NK-92 treated with Interleukin-12 subunit alpha and Interleukin-12 subunit beta, amount 100 ng/mL, for 24 hours (cell line): ENCODE data around the gene XYLT1.
A peak's percentile ranks its signal among the peaks of the same experiment; 100 is the strongest.

Source experiments
- DNase-seq: peaks from one replicate; lab custom pipeline; 2025; lab: John Stamatoyannopoulos, UW

The XYLT1 gene

DNA sequence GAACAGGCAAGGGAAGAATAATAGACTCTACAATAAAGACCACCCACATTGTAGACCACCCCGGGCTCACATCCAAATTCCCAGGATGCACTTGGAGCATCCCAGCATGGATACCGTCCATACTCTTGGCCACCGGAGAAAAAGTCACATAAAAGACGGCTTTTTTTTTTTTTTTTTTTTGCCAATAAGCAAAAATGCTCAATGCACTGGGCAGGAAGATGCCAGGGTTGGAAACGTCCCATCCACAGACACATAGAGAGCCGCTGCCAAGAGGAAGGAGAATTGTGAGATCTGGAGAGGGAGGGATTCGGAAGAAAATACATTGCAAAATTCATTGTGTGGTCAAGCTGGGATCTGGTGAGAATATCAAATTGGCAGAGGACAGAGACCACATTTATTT lies 286.7 kb downstream of the XYLT1 start:
- DNase-seq = no peak

DNA sequence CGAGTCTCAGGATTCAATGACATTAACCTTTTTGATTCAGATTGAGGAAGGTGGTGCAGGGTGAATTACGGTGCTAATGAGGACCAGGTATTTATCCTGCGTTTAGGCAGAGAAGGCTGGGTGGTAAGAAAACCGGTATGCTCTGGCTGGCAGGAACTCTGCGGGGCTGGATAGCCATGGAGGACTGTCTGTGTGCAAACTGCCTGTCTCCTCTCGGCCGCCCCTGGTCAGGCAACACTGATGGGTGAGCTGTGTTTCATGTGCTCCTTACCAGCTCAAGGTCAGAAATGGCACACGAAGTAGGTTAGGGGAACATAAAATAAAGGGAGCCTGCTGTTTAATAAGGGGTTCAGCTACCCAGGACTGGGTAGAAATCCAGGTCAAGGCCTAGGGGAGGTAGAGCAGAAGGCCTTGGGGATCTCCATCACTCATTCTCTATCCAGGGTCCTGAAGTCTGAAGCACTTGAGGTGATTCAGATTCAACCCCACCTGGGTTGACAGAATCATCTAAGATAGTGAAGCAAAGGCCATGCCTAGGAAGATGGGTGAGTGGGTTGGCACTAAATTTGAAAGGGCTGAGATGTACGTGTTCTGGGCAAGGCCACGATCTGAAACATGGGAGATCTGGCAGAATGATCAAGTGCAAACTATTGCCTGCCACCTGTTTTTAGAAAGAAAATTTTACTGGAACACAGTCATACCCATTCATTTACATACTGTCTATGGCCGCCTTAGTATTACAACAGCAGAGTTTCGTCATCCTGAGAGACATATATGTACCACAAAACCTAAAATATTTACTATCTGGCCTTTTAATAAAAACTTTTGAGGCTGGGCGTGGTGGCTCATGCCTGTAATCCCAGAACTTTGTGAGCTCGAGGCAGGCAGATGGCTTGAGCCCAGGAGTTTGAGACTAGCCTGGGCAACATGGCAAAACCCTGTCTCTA lies 292.5 kb downstream of the XYLT1 start:
- no peak for DNase-seq

DNA sequence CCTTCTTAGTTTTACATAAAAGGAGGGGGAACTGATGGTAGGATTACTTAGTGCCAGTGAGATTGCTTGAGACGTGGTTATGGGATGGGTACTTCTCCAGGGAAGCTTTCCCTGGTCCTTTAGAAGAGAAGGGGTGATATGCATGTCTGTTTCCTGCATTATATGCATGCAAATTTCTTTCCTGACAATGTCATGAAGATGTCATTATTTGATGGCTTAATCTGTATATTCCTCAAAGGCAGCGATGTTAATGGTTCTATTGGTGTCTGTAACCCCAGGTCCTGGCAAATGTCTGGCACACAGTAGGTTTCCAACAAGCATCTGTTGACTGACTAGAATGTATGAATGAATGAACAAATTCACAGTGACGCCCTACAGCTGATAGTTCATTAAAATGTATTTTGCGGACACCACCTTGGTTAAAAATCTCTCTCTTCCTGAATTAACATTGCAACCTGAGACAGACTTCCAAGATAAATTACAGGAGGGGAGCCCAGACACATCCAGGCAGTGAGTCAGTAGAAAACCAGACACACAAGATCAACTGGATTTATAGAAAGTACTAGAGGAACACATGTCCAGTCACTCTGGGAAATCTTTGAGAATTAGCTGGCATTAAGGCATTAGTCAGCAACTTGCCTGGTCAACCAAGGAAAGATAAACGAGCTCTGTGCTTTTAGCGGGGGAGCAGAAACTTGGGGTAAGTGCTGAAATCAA lies 293.4 kb downstream of the XYLT1 start:
- no peak for DNase-seq

DNA sequence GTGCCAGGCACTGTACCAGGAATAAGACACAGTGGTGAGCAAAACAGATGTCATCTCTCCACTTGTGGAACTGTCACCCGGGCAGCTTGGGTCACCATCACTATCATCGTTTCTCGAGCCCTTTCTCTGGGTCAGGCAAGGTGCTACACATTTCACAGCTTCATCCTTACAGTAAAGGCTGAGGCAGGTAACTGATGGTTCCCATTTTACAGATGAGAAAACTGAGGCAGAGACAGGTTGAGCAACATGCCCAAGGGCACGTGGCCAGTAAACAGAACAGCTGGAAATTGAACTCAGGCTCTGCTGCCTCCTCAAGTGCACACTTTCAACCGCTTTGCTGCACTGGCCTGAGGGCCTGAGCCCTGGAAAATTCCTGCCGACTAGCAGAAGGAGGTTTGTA lies 294.6 kb downstream of the XYLT1 start:
- no peak for DNase-seq

DNA sequence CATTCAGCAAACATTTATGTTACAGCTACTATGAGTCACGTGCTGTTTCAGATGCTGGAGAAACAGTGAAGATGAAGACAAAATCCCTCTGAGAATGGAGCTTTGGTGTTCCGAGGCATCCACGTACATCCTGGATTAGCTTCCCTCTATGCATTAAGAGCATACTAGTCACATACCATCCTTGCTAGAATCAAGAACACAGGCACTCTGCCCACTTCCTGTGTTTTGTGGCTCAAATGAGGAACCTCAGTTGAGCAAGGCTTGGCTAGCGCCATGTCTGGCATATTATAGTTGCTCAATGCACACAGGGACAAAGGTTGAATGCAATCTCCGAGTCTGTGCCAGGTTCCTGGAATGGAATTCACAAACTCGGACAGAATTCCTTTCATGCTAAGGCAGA lies 297.5 kb downstream of the XYLT1 start:
- DNase-seq = peak; percentile 5

DNA sequence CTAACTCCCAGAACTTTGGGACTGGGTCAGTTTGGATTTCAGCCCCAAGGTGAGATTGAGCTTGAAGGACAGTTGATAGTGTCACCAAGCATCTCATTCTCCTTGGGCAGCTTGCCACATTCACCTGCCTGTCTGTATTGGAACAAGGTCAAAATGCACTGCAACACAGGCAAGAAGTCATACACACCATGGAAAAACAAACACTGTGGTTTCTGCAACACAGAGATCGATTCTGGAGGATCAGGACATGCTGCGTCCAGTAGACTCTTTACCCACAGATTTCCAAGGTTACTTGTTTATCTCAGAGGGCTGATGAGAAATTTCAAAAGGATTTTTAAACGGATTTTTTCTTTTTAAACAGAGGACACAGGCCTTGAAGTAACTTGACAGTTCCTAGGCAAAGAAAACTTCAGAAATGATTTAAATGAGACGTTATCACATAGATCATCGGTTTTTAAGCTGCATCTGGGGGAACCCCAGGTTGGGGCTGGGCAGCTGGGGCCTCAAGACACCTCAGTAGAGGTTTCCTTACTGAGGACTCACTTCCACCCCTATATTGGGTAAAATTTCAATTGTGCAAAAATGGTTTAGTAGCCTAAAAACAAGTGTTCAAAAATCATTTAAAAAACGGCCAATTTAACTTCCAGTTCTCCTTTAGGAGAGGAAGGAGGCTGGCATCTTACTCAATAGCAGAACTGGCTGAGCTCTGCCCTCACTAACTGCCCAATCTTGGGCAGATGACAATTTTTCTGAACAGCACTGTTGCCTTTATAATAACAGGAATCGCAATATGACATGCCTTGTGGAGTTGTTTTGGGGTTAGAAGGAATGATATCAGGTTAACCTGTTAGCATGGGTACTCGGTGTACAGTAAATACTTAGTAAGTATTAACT lies 299.3 kb downstream of the XYLT1 start:
- DNase-seq = no peak

DNA sequence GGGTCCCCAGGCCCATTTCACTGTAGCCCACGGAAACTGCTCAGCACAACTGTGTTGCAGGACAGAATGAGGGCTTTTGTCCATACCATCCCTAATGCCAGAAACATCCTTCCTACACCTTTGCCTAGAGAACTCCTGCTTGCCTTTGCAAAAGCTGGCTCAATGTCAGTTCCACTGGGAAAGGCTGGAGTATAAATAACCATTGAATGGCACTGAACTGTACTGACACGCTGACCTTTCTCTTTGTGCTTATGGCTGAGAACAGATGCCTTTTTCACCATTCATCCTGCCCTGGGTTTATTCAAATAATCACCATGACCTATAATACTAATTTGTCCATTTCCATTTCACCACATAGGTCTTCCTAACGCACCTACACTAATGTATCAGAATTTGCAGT lies 300.3 kb downstream of the XYLT1 start:
- DNase-seq = no peak

DNA sequence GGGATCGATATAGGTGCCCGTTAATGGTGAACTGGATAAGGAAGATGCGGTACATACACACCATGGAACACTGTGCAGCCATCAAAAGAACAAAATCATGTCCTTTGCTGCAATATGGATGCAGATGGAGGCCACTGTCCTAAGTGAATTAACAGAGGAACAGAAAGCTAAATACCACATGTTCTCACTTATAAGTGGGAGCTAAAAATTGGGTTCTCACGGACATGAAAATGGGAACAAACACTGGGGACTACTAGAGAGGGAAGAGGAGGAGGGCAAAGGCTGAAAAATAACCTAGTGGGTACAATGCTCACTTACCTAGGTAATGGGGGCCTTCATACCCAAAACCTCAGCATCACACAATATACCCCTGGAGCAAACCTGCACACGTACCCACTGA lies 302.6 kb downstream of the XYLT1 start:
- no peak for DNase-seq

DNA sequence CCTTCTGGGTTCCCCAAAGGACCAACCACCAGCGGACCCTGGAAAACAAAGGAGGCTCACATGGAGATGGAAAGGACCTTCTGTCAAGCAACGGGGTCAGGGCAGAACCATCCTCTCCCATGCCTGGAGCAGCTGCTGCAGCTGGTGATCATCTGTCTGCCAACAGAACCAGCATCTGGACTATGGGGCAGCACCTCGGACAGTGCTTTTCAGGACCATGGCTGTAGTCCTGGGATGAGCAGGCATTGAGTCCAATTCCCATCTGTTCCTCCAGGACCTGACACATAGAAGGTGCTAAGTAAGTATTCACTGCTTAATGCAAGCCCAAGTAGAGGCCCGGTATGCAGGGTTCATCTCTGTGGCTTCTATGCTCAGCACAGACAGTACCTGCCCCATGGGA lies 304.7 kb downstream of the XYLT1 start:
- DNase-seq = no peak

DNA sequence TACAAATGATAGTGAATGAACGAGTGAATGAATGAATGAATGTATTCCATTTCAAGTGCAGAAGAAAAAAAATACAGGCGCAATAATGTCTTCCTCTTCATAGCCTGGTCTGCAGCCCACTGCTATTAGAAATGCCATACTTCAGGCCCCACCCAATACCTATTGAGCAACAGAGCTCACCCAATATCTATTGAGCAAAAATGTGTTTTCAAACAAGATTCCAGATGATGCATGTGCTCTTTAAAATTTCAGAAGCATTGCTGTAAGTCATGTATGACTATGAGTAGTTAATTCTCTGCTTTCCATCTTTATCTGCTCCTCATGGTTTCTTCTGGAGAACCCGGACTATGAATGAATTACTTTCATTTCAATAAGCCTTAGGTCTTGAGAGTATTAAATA lies 308.2 kb downstream of the XYLT1 start:
- no peak for DNase-seq

DNA sequence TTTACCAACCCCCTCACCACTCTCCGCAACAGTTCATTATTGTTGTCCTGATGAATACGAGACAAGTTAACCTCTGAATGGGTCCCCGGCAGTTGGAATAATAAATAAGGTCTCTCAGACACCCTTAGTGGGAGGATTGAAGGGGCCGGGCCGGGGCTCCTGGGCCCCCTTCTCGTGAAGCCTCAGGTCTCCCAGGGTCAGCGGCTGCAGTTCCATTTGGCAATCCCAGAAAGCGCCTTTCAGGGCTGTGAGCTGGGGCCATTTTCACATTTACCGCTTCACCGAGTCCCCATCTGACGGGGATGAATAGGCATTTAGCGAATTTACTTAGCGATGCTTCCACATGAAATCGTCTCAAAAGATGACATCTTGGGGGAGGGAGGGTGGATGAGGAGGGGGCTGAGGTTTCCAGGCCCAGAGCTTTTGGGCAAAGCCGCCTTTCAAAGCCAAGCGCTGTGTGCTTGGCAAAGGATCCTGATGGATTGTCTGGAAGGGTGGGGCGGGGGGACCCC lies 309.8 kb downstream of the XYLT1 start:
- DNase-seq = no peak

DNA sequence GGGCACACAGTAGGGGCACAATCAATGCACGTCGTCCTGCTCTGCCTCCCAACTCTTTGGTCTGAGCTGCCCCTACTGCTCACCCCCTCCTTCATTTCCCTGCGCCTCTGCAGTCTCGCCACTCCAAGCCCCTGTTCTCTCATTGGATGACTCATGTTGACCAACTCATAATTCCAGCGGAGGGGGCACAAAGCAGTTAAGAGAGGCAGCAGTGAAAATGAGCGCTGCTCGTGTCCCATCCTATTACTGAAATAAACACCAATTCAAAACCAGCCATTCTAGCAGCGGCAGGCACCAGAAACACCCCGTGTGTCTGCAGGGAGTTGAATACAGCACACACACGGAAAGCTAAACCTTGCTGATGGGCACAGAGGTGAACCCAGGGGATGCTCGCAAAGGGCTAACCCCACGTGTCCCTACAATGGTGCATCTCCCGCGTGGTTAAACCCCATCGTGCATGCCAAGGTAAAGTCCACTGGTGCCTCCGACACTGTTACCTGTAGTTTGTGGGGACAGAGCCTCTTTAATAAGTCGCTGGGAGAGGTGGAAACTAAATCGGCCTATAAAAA lies 310.4 kb downstream of the XYLT1 start:
- no peak for DNase-seq

DNA sequence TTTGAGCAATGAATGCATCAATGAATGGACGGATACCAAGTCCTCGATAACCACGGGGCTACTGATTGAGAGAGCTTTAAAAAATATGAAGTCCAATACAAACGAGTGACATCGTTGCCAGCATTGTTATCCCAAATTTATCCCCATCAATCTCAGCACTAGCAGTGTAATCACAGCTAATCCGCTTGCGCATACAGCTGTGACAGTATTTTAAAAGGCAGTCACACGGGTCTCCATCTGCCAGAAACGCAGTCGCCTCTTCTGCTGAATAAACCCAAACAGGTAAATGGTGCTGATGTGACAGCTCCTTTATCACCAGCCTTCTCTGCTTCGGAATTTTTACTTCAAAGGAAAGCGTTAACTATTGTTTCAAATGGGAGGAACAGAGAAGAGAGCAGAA lies 311.1 kb downstream of the XYLT1 start:
- DNase-seq = no peak

DNA sequence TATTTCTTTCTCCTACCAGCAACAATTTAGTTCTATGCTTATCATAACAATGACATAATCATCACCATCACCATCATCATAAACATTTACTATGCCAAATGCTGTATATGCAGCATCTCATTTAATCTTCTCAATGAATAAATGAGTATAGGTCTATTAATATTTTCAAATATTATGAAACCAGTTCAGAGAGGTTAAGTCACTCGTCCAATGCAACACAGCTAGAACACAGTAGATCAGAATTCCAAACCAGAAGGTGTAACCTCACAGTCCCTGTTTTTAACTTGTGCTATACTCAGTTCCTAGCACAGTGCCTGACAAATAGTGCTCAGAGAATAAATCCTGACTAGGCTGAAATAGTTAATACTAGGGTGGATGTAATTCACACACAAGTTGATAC lies 314.8 kb downstream of the XYLT1 start:
- DNase-seq = no peak

DNA sequence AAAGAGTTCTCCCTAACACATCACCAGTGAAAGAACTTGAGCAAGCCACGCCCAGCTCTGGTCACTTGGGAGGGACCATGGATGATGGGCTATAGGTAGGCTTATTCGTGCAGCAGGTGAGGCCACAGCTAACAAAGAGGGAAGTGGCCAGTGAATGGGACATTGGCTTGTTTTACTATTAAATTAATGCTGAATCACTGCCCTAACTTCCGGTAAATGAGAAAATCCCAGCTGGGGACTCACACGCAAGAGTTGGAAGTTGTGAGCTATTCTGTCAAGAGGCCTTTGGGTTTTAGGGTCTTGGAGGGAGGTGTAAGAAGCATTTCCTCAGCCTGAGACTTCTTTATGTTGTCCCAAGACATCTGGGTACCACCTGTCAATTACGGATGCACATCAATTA lies 315.3 kb downstream of the XYLT1 start:
- DNase-seq = no peak

DNA sequence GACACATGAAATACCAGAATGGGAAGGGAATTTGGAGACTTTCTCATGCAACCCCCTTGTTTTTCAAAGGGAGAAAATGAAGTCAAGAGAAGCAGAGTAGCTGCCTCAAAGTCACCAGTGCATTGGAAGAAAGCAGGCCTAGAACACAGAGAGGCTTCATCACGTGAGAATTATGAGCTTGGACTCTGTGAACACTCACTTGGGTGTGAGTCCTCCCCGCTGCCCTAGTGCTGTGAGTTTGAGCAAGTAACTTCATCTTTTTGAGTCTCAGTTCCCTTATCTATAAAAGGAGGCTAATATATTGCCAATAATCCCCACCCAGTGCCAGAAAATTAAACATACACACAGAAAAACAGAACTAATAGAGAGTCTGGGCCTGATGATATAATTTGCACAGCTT lies 315.8 kb downstream of the XYLT1 start:
- no peak for DNase-seq

DNA sequence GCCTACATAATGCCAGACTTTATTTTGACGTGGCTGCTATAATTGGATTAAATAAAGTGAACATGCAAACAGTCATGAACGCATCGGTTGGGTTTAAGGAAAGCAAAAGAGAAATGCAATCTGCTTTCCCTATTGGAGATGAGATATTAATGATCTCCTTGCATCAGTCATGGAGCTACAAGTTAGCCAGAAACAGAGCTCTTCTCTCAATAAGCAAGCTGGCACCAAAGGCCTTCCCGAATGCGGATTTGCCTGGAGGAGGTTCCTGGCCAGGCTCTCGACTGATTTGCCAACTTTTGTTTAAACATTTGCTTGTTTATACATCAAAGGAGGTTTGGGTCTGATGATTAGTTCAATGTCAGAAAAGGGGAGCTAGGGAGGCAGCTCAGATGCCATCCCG lies 318.4 kb downstream of the XYLT1 start:
- DNase-seq = no peak

DNA sequence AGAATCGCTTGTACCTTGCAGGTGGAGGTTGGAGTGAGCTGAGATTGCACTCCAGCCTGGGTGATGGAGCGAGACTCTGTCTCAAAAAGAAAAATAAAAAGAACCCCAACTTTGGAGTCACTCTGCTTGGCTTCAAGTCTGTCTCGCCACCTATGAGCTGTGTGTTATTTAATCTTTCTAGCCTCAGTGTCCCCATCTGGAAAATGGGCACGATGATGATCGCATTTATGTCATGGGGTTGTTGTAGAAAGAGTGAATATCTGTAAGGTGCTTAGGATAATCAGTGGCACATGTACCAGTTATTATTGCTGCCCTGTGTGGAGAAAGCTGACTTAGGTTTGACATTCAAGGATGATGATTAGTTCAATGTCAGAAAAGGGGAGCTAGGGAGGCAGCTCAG lies 319.4 kb downstream of the XYLT1 start:
- DNase-seq = no peak

DNA sequence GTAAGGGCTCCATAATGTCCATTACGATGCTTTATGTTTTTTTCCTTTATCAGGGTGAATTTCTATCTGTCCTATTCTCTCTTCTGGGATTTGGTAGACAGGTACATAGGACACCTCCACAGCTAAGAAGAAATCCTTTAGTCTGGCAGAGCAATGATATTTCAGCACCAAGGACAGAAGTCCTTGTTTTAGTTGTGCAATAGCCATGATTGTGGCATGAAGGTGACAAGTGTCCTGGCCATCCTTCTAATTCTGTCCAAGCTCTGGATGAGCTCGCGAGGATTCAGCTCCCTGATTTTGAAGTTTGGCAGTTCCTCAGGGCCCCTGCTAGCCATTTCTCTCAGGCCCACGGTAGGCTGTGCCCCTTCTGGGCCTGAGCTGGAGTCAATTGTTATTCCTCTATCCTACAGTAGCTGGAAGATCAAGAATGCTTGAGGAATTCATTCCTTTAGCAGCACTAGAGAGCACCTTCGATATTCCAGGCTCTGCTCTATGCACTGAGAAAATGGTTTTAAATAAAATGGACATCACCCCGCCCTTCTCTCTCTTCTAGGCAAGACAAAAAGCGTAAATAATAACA lies 320.8 kb downstream of the XYLT1 start:
- no peak for DNase-seq

DNA sequence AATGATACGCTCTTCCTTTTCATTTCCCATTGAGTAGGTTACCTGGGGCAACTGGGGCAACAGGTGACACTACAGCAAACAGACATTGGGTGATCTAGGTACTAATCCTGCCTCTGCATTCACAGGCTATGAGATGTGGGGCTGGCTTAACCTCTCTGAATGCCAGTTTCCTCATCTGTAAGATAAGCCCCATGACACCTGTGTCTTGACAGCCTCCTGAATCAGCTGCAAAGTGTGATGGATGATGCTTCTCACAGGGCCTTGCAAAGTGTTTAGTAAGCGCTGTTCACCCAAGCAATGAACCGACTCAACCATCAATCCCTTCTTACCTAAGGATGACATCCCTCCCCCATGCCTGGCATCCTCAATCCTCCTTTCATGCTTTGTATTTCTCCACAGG lies 322.8 kb downstream of the XYLT1 start:
- DNase-seq = no peak

DNA sequence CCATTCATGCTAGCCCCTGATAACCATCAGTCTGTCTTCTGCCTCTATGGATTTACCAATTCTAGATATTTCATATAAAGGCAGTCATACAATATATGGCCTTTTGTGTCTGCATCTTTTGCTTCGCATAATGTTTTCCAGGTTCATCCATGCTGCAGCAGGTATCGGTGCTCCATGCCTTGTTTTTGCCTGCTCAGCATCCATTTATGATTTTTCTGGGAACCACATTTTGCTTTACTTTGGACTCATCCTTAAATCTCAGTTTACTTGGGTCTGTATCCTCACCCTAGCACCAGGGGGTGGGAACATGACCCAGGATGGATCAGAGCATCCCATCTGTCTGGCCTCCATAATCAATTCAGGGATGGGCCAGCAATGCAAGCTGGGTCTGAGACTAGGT lies 325.7 kb downstream of the XYLT1 start:
- DNase-seq = no peak

DNA sequence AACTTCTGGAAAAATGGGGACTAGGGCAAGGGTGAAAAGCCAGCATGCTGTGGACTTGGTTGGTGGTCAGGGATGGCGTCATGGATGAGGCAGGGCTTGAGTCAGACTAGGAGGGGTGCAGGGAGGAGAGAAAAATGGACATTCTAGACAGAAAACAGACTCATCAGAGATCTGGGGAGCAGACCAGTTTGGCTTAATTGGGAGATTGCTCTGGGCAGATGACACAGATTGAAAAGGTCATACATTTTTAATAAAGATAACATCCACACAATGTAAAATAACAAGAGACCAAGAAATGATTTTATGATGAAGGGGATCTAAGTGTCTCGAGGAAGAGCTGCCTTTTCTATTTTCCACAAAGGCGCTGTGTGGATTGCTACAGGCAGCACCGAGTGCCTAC lies 326.3 kb downstream of the XYLT1 start:
- DNase-seq = no peak
